ENCODE results near the gene CYP26C1.

Gene CYP26C1

DNA sequence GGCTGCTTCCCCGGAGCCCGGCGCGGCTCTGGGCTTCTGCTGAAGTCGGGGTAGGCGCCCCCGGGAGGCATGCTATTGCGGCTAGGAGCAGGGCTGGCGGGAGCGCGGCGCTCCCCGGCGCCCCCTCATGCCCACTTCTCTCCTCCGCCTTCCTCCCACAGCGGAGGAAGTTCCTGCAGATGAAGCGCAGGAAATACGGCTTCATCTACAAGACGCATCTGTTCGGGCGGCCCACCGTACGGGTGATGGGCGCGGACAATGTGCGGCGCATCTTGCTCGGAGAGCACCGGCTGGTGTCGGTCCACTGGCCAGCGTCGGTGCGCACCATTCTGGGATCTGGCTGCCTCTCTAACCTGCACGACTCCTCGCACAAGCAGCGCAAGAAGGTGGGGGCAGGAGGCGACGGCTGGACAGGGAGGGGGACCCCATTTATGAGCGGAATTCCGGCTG lies 13.6 kb downstream of the CYP26C1 start:
- no peaks in the 10 kb centered on the region for H3K36me3 ChIP-seq (ENCODE audit: control insufficient read depth in 2 of 2, insufficient read depth in 1 of 2, low read length in 2 of 2)
- H3K27ac ChIP-seq (ENCODE audit: extremely low read depth, low read depth, low read length) = no peak overlapping the region; the same call in 1 of the 2 replicates
- H3K4me1 ChIP-seq (ENCODE audit: control insufficient read depth, insufficient read depth, low read length) = no peaks in the 10 kb centered on the region; the same call in none of the 2 replicates
- H3K4me3 ChIP-seq (ENCODE audit: low read depth, low read length) = peak overlapping the region; percentile 52
- H3K9me3 ChIP-seq (ENCODE audit: control insufficient read depth, insufficient read depth, low read depth, low read length) = no peaks in the 10 kb centered on the region
- ChIA-PET CTCF (interaction anchor here (0.6 to 3.0 kb wide), 5 partner anchors 66 to 412 kb away, joined by 3 to 10 read pairs (median 3); no protein-coding TSS in a partner anchor), POLR2A (no interaction called here)
- peak; percentile 60; the same call in 1 of the 2 replicates for TF ChIP-seq ZNF10 (tag by site-specific recombination; IDR thresholded peaks at IDR 0.05)
- peak; percentile 60 for TF ChIP-seq ZFHX2 (tag by site-specific recombination; conservative IDR thresholded peaks at IDR 0.05)
- TF ChIP-seq ZFP41 (tag by site-specific recombination; IDR thresholded peaks at IDR 0.05; ENCODE audit: borderline replicate concordance) = no peak
- no peak for TF ChIP-seq ZNF423 (tag by site-specific recombination; IDR thresholded peaks at IDR 0.05)
- TF ChIP-seq ZBTB17 (tag by site-specific recombination; IDR thresholded peaks at IDR 0.05) = 0 out of 2 replicates have a peak, but pooled peaks have one; percentile 25
- peak; percentile 41 for TF ChIP-seq EGR2 (tag by site-specific recombination; IDR thresholded peaks at IDR 0.05; ENCODE audit: low read depth)
- no peak for TF ChIP-seq ZNF701 (tag by site-specific recombination; IDR thresholded peaks at IDR 0.05)
- no peak for TF ChIP-seq ZNF292 (tag by site-specific recombination; IDR thresholded peaks at IDR 0.05; ENCODE audit: borderline replicate concordance, low read depth)
- TF ChIP-seq, protein P1, sequence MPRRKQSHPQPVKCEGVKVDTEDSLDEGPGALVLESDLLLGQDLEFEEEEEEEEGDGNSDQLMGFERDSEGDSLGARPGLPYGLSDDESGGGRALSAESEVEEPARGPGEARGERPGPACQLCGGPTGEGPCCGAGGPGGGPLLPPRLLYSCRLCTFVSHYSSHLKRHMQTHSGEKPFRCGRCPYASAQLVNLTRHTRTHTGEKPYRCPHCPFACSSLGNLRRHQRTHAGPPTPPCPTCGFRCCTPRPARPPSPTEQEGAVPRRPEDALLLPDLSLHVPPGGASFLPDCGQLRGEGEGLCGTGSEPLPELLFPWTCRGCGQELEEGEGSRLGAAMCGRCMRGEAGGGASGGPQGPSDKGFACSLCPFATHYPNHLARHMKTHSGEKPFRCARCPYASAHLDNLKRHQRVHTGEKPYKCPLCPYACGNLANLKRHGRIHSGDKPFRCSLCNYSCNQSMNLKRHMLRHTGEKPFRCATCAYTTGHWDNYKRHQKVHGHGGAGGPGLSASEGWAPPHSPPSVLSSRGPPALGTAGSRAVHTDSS (tag by site-specific recombination; IDR thresholded peaks at IDR 0.05) = peak; percentile 45
- peak; percentile 74 for TF ChIP-seq ZBTB11 (tag by site-specific recombination; conservative IDR thresholded peaks at IDR 0.05; ENCODE audit: low read depth)
- TF ChIP-seq PRDM10 (tag by site-specific recombination; IDR thresholded peaks at IDR 0.05) = peak; percentile 36; the same call in 1 of the 2 replicates
- TF ChIP-seq ZNF600 (tag by site-specific recombination; IDR thresholded peaks at IDR 0.05) = 0 out of 2 replicates have a peak, but pooled peaks have one; percentile 16
- 0 out of 2 replicates have a peak, but pooled peaks have one; percentile 31 for TF ChIP-seq ZNF660 (tag by site-specific recombination; IDR thresholded peaks at IDR 0.05)
- TF ChIP-seq PATZ1 (tag by site-specific recombination; IDR thresholded peaks at IDR 0.05) = peak; percentile 67
- peak; percentile 42; the same call in 1 of the 2 replicates for TF ChIP-seq ZBTB20 (tag by site-specific recombination; IDR thresholded peaks at IDR 0.05)
- TF ChIP-seq, protein P2, sequence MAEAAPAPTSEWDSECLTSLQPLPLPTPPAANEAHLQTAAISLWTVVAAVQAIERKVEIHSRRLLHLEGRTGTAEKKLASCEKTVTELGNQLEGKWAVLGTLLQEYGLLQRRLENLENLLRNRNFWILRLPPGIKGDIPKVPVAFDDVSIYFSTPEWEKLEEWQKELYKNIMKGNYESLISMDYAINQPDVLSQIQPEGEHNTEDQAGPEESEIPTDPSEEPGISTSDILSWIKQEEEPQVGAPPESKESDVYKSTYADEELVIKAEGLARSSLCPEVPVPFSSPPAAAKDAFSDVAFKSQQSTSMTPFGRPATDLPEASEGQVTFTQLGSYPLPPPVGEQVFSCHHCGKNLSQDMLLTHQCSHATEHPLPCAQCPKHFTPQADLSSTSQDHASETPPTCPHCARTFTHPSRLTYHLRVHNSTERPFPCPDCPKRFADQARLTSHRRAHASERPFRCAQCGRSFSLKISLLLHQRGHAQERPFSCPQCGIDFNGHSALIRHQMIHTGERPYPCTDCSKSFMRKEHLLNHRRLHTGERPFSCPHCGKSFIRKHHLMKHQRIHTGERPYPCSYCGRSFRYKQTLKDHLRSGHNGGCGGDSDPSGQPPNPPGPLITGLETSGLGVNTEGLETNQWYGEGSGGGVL (tag by site-specific recombination; IDR thresholded peaks at IDR 0.05) = 0 out of 2 replicates have a peak, but pooled peaks have one; percentile 23
- TF ChIP-seq KLF17 (tag by site-specific recombination; IDR thresholded peaks at IDR 0.05) = no peak
- TF ChIP-seq ZEB2 (tag by site-specific recombination; IDR thresholded peaks at IDR 0.05) = no peak
- no peak for TF ChIP-seq ZNF26 (tag by site-specific recombination; IDR thresholded peaks at IDR 0.05)
- TF ChIP-seq RBAK (tag by site-specific recombination; IDR thresholded peaks at IDR 0.05) = no peak
- no peak for TF ChIP-seq ZNF132 (tag by site-specific recombination; IDR thresholded peaks at IDR 0.05; ENCODE audit: borderline replicate concordance)
